AG04449 (cell line): ENCODE measurements around the gene TEX30.
A peak's percentile ranks its signal among the peaks of the same experiment; 100 is the strongest.

Experiments used
- CTCF ChIA-PET: fragments of 350-600 bp; formaldehyde crosslinking; extraction: SDS; loops from one replicate; lab custom pipeline; 2021; ENCODE audit warnings: antibody characterized with exemption; lab: Yijun Ruan, JAX
- POLR2A ChIA-PET: fragments of 400-600, 350-600 bp; formaldehyde crosslinking; extraction: SDS; loops from one replicate; lab custom pipeline; 2020; ENCODE audit warnings: antibody characterized with exemption, inconsistent platforms; lab: Yijun Ruan, JAX
- DNase-seq: peaks from one replicate; pipeline ENCODE4 v3.0.0-alpha.2; 2010; ENCODE audit warnings: low read depth, low spot score
- H3K4me3 ChIP-seq: 2 replicates; pipeline ENCODE4 v1.5.1; 2011; ENCODE audit warnings: low read depth, mild to moderate bottlenecking, control low read depth, low read length
- CTCF ChIP-seq: IDR thresholded peaks from one replicate; pipeline ENCODE4 v1.5.1; 2011; ENCODE audit warnings: mild to moderate bottlenecking, moderate library complexity, low read length, control low read depth, inconsistent platforms; ENCODE audit not compliant: insufficient read depth; ENCODE audit errors: missing control alignments

The TEX30 gene

GRCh38 chr13:102773441-102774213 is at the start of gene TEX30:
TSS of gene TEX30 (minus strand) at chr13:102773786. CDS start at chr13:102770026, 3,760 bp downstream.
- no peak for DNase-seq
- peak within 1 kb of the TSS; percentile 84 for H3K4me3 ChIP-seq
- ChIA-PET CTCF (interaction anchor here (0.6 to 2.5 kb wide), 7 partner anchors 26 to 217 kb away, joined by 3 to 15 read pairs (median 3); no protein-coding TSS in a partner anchor), POLR2A (interaction anchor here (0.6 to 2.3 kb wide), 5 partner anchors 72 to 177 kb away, joined by 3 to 12 read pairs (median 3); partner anchors contain the start of genes ERCC5 and TPP2)
- TF ChIP-seq CTCF, result no peak

GRCh38 chr13:102817907-102818306 is 44.3 kb upstream of the TEX30 start:
- DNase-seq, result no peak
- POLR2A ChIA-PET, result no interaction called here

GRCh38 chr13:102817241-102817640 is 43.7 kb upstream of the TEX30 start:
- POLR2A ChIA-PET, result no interaction called here
- DNase-seq, result no peak
- CTCF ChIA-PET, result interaction anchor here (8.1 kb wide), 1 partner anchor 16 kb away, joined by 61 read pairs; the partner anchor contains the start of genes BIVM and POGLUT2
- no peak overlapping the region for H3K4me3 ChIP-seq
- TF ChIP-seq CTCF, result no peak

More at GRCh38 chr13:102817907-102818306, 44.3 kb upstream of the TEX30 start:
- CTCF ChIA-PET, result interaction anchor here (1.4 to 8.1 kb wide), 2 partner anchors 16 to 28 kb away, joined by 3 to 61 read pairs; partner anchors contain the start of genes BIVM, ERCC5 and POGLUT2
- no peak for TF ChIP-seq CTCF
- H3K4me3 ChIP-seq, result no peak overlapping the region

GRCh38 chr13:102816708-102817107 is 43.1 kb upstream of the TEX30 start:
- no peak for DNase-seq
- POLR2A ChIA-PET, result no interaction called here
- no peak for TF ChIP-seq CTCF
- CTCF ChIA-PET, result interaction anchor here (8.1 kb wide), 1 partner anchor 15 kb away, joined by 61 read pairs; the partner anchor contains the start of genes BIVM and POGLUT2
- no peak overlapping the region for H3K4me3 ChIP-seq

GRCh38 chr13:102815788-102816187 is 42.2 kb upstream of the TEX30 start:
- no peak for DNase-seq
- ChIA-PET CTCF (interaction anchor here (1.2 to 8.1 kb wide), 4 partner anchors 8 to 55 kb away, joined by 3 to 61 read pairs (median 5); partner anchors contain the start of genes BIVM and POGLUT2), POLR2A (no interaction called here)

More at GRCh38 chr13:102815788-102816187, 42.2 kb upstream of the TEX30 start:
- H3K4me3 ChIP-seq, result no peak overlapping the region
- TF ChIP-seq CTCF, result no peak
